Smooth muscle cell of the pulmonary artery (primary cell): Measurements from ENCODE around the gene TRMT11. TPM values are rescaled to one million over a fixed set of nuclear protein-coding genes. Genes with fewer than 3 reads are reported as not detected.

ENCODE experiments used
- total RNA-seq: library from RNA; depleted of rRNA; stranded (reverse); fragments of >200 nt; gene quantifications from 2 replicates; pipeline ENCODE4 v1.2.3, GENCODE V29; 2014

Gene TRMT11
- 19.6 and 21.2 TPM in 2 replicates for total RNA-seq

GRCh38 chr6:125986301-125987025 lies at the start of gene TRMT11:
Gene TRMT11, plus strand, starts transcription at chr6:125986540. Its CDS starts 11 bp downstream, at chr6:125986551.

GRCh38 chr6:125956506-125957390 lies 29.6 kb upstream of the TRMT11 start, which contains the start of gene HINT3:
Gene HINT3, plus strand, starts transcription at chr6:125956770. Its CDS starts 208 bp downstream, at chr6:125956978.

Other genes with a start within 250 kb of the TRMT11 start
- gene HEY2, start 236.9 kb upstream of the TRMT11 start, total RNA-seq = 0.63 and 0.78 TPM in 2 replicates
- 128 and 150 TPM in 2 replicates for gene NCOA7, start 195.6 kb upstream of the TRMT11 start, total RNA-seq
- 30.0 and 32.1 TPM in 2 replicates for gene HINT3, start 29.8 kb upstream of the TRMT11 start, total RNA-seq